Naive thymus-derived CD4-positive, alpha-beta T cell (primary cell): Measurements from ENCODE around the gene GRM4. TPM values are rescaled to one million over a fixed set of nuclear protein-coding genes. Genes with fewer than 3 reads are reported as not detected.

Source experiments
- ATAC-seq: fragments of 150-1000 bp; cut with Tn5 transposase; 2 replicates; pipeline ENCODE4 v1.10.0; 2021; ENCODE audit warnings: mild to moderate bottlenecking, moderate library complexity
- CTCF ChIA-PET: fragments of 350-600 bp; sonication (Branson Sonifier 250); formaldehyde crosslinking; loops from one replicate; lab custom pipeline; 2021; ENCODE audit warnings: antibody characterized with exemption; lab: Charles Lee
- POLR2A ChIA-PET: fragments of 350-600 bp; sonication (Branson Sonifier 250); formaldehyde crosslinking; loops from one replicate; lab custom pipeline; 2021; ENCODE audit warnings: antibody characterized with exemption, inconsistent platforms; lab: Charles Lee
- DNase-seq, 9 donors: peaks; one replicate each; pipeline versions ENCODE4 v3.0.0 to v3.0.0-alpha.2; 2020 to 2022; ENCODE audit warnings: mixed read lengths in 1 of 9
- H3K27ac ChIP-seq: one replicate; pipeline ENCODE4 v1.7.0; 2013; ENCODE audit warnings: mild to moderate bottlenecking, low read depth, low read length, moderate library complexity
- H3K27me3 ChIP-seq, 2 donors: one replicate each; pipeline ENCODE4 v1.7.0; 2013; ENCODE audit warnings: low read length in 2 of 2, mild to moderate bottlenecking in 2 of 2, moderate library complexity in 2 of 2; ENCODE audit not compliant: control insufficient read depth in 2 of 2, insufficient read depth in 2 of 2
- H3K36me3 ChIP-seq, 3 experiments: 1 replicate in 2 of 3; 2 replicates in 1 of 3; pipeline ENCODE4 v1.7.0; 2013; ENCODE audit warnings: low read length in 3 of 3, mild to moderate bottlenecking in 3 of 3, moderate library complexity in 1 of 3; ENCODE audit not compliant: insufficient read depth in 3 of 3, control insufficient read depth in 2 of 3
- H3K4me1 ChIP-seq, 2 donors: one replicate each; pipeline ENCODE4 v1.7.0; 2013; ENCODE audit warnings: low read length in 2 of 2, mild to moderate bottlenecking in 2 of 2, moderate library complexity in 1 of 2; ENCODE audit not compliant: control insufficient read depth in 2 of 2, insufficient read depth in 2 of 2
- H3K4me3 ChIP-seq: 2 replicates; pipeline ENCODE4 v1.7.0; 2013; ENCODE audit warnings: mild to moderate bottlenecking, low read length
- H3K9me3 ChIP-seq, 3 experiments: 1 replicate in 2 of 3; 2 replicates in 1 of 3; pipeline ENCODE4 v1.7.0; 2013; ENCODE audit warnings: low read length in 3 of 3; ENCODE audit not compliant: control insufficient read depth in 2 of 3
- H3K27ac Mint-ChIP-seq, 9 donors: one replicate each; pipeline ENCODE4 v1.8.0; 2020 to 2022; ENCODE audit warnings: mixed read lengths in 9 of 9, mild to moderate bottlenecking in 8 of 9, moderate library complexity in 5 of 9, inconsistent platforms in 2 of 9
- H3K27me3 Mint-ChIP-seq, 5 donors: one replicate each; pipeline ENCODE4 v1.8.0; 2021 to 2022; ENCODE audit warnings: mixed read lengths in 5 of 5, mild to moderate bottlenecking in 1 of 5
- H3K36me3 Mint-ChIP-seq, 5 donors: one replicate each; pipeline ENCODE4 v1.8.0; 2020 to 2022; ENCODE audit warnings: mixed read lengths in 5 of 5, mild to moderate bottlenecking in 3 of 5, inconsistent platforms in 1 of 5
- H3K4me1 Mint-ChIP-seq, 7 donors: one replicate each; pipeline ENCODE4 v1.8.0; 2020 to 2022; ENCODE audit warnings: mixed read lengths in 7 of 7, mild to moderate bottlenecking in 3 of 7, inconsistent platforms in 1 of 7
- H3K4me3 Mint-ChIP-seq, 10 donors: one replicate each; pipeline ENCODE4 v1.8.0; 2020 to 2022; ENCODE audit warnings: mild to moderate bottlenecking in 10 of 10, mixed read lengths in 10 of 10, moderate library complexity in 6 of 10, inconsistent platforms in 2 of 10
- H3K9me3 Mint-ChIP-seq, 11 donors: one replicate each; pipeline ENCODE4 v1.8.0; 2020 to 2022; ENCODE audit warnings: mixed read lengths in 11 of 11, mild to moderate bottlenecking in 4 of 11, inconsistent platforms in 1 of 11, moderate library complexity in 1 of 11
- intact Hi-C, 2 donors: fragments of 100-400 bp; cut with micrococcal nuclease; formaldehyde crosslinking; loops; one replicate each; pipeline ENCODE4 v1.15.1; 2023
- polyA plus RNA-seq, 2 donors: library from polyadenylated mRNA; unstranded; fragments of 300-500 nt; fragmentation: Illumina TruSeq; gene quantifications; one replicate each; pipeline ENCODE4 v1.2.3, GENCODE V29; 2021
- total RNA-seq, 6 experiments: library from RNA in 5 of 6; stranded (reverse) in 5 of 6; gene quantifications; 1 replicate in 5 of 6; 2 replicates in 1 of 6; pipeline ENCODE4 v1.2.3 and lab custom pipeline; 2021 to 2026

GRM4 gene
- total and polyA plus RNA-seq, 7 experiments from 2014 or later = not detected

- DNase-seq (no peak), ATAC-seq (no peak)
- ChIA-PET POLR2A (no interaction called here), CTCF (no interaction called here)
- H3K27me3 Mint-ChIP-seq = peaks cover 0 to 4% (median 0%) of the 10 kb centered on the region in 5 donors
- no peaks in the 10 kb centered on the region for H3K36me3 Mint-ChIP-seq
- H3K9me3 Mint-ChIP-seq = no peaks in the 10 kb centered on the region
- intact Hi-C loops = no loop called here
- no peaks in the 10 kb centered on the region for H3K9me3 ChIP-seq
- no peak overlapping the region for H3K27ac Mint-ChIP-seq
- H3K4me3 Mint-ChIP-seq = no peak overlapping the region
- no peaks in the 10 kb centered on the region for H3K4me1 Mint-ChIP-seq
- H3K27me3 ChIP-seq = no peaks in the 10 kb centered on the region
- no peak overlapping the region for H3K4me3 ChIP-seq
- H3K36me3 ChIP-seq = no peaks in the 10 kb centered on the region
- H3K27ac ChIP-seq = no peak overlapping the region
- no peaks in the 10 kb centered on the region for H3K4me1 ChIP-seq
Measured at GRCh38 chr6:34066772-34067770, 78.8 kb downstream of the GRM4 start.

- H3K9me3 ChIP-seq = no peaks in the 10 kb centered on the region
- H3K4me1 Mint-ChIP-seq = no peaks in the 10 kb centered on the region
- H3K27ac ChIP-seq = no peak overlapping the region
- no peaks in the 10 kb centered on the region for H3K9me3 Mint-ChIP-seq
- H3K36me3 ChIP-seq = no peaks in the 10 kb centered on the region
- no peak overlapping the region for H3K27ac Mint-ChIP-seq
- H3K4me3 Mint-ChIP-seq = no peak overlapping the region
- ATAC-seq (no peak), DNase-seq (no peak)
- intact Hi-C loops = no loop called here
- no peak overlapping the region for H3K4me3 ChIP-seq
- ChIA-PET POLR2A (no interaction called here), CTCF (no interaction called here)
- peaks cover 0 to 4% (median 0%) of the 10 kb centered on the region in 5 donors for H3K27me3 Mint-ChIP-seq
- H3K36me3 Mint-ChIP-seq = no peaks in the 10 kb centered on the region
- no peaks in the 10 kb centered on the region for H3K27me3 ChIP-seq
- H3K4me1 ChIP-seq = no peaks in the 10 kb centered on the region
Measured at GRCh38 chr6:34066218-34066571, 79.7 kb downstream of the GRM4 start.

GRCh38 chr6:34065466-34066217 is 80.2 kb downstream of the GRM4 start:
- no peak for DNase-seq
- CTCF ChIA-PET = no interaction called here
- H3K36me3 Mint-ChIP-seq = no peaks in the 10 kb centered on the region
- ATAC-seq = no peak
- H3K4me1 Mint-ChIP-seq = no peaks in the 10 kb centered on the region
- no peak overlapping the region for H3K27ac Mint-ChIP-seq
- intact Hi-C loops = no loop called here
- POLR2A ChIA-PET = interaction anchor here (0.6 kb wide), 1 partner anchor 61 kb away, joined by 5 read pairs; no protein-coding TSS in a partner anchor
- H3K9me3 Mint-ChIP-seq = no peaks in the 10 kb centered on the region
- no peaks in the 10 kb centered on the region for H3K27me3 ChIP-seq
- no peaks in the 10 kb centered on the region for H3K36me3 ChIP-seq
- H3K4me3 ChIP-seq = no peak overlapping the region
- H3K27me3 Mint-ChIP-seq = peaks cover 0 to 4% (median 0%) of the 10 kb centered on the region in 5 donors
- H3K9me3 ChIP-seq = no peaks in the 10 kb centered on the region
- H3K4me3 Mint-ChIP-seq = no peak overlapping the region
- no peak overlapping the region for H3K27ac ChIP-seq
- H3K4me1 ChIP-seq = no peaks in the 10 kb centered on the region

GRCh38 chr6:34064675-34065074 is 81.2 kb downstream of the GRM4 start:
- ChIA-PET CTCF (no interaction called here), POLR2A (no interaction called here)
- H3K36me3 ChIP-seq = no peaks in the 10 kb centered on the region
- Mint-ChIP-seq H3K4me3 (no peak overlapping the region), H3K36me3 (no peaks in the 10 kb centered on the region), H3K9me3 (no peaks in the 10 kb centered on the region), H3K27me3 (peaks cover 0 to 4% (median 0%) of the 10 kb centered on the region in 5 donors), H3K27ac (no peak overlapping the region), H3K4me1 (no peaks in the 10 kb centered on the region)
- DNase-seq = no peak
- no peak for ATAC-seq
- H3K4me1 ChIP-seq = no peaks in the 10 kb centered on the region
- H3K9me3 ChIP-seq = no peaks in the 10 kb centered on the region
- no peak overlapping the region for H3K27ac ChIP-seq
- no peaks in the 10 kb centered on the region for H3K27me3 ChIP-seq
- H3K4me3 ChIP-seq = no peak overlapping the region
- intact Hi-C loops = no loop called here

DNA sequence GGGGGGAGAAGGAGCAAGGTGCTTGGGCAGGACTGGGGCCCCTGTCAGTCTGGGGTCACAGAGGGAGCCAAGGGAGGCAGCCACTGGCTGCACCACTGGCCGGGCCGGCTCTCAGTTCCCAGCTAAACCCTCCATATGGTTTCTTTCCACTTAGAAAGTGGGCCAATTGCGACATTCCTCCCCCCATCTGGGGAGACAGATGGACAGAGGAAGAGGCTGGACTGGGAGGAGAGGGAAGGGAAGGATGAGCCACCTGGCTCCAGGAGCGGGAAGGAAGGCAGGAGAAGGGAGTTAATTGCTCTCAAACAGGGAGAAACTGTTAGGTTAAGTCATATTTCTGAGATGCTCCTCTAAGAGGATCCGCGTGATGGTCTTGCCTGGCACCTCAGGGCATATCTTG is 82.2 kb downstream of the GRM4 start:
- intact Hi-C loops = no loop called here
- ATAC-seq = no peak
- H3K4me1 Mint-ChIP-seq = no peaks in the 10 kb centered on the region
- no peak overlapping the region for H3K4me3 Mint-ChIP-seq
- CTCF ChIA-PET = no interaction called here
- H3K9me3 Mint-ChIP-seq = no peaks in the 10 kb centered on the region
- Histone ChIP-seq H3K27ac (no peak overlapping the region), H3K4me3 (no peak overlapping the region), H3K36me3 (no peaks in the 10 kb centered on the region), H3K27me3 (no peaks in the 10 kb centered on the region), H3K9me3 (no peaks in the 10 kb centered on the region), H3K4me1 (no peaks in the 10 kb centered on the region)
- H3K27ac Mint-ChIP-seq = no peak overlapping the region
- DNase-seq = no peak
- POLR2A ChIA-PET = no interaction called here
- no peaks in the 10 kb centered on the region for H3K36me3 Mint-ChIP-seq
- H3K27me3 Mint-ChIP-seq = peaks cover 0 to 4% (median 0%) of the 10 kb centered on the region in 5 donors

DNA sequence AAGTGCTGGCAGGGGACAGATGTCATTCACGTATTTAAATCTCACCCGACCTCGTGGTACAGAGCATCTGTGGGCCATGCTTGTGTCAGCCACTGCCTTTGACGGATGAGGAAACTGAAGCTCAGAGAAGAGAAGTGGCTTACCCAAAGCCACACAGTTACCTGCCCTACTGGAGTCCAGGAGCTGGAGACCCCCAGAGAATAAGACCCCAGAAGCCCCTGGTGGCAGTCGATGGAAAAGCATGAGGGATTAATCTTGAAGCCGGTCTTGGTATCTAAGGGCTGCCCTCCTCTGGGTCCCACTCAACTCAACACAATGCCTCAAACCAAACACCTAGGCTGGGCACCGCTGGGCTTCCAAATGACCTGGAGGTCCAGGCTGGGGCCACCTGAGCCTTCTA is 83.1 kb downstream of the GRM4 start:
- Histone ChIP-seq H3K36me3 (no peaks in the 10 kb centered on the region), H3K9me3 (no peaks in the 10 kb centered on the region), H3K4me1 (no peaks in the 10 kb centered on the region), H3K27me3 (no peaks in the 10 kb centered on the region), H3K27ac (no peak overlapping the region), H3K4me3 (no peak overlapping the region)
- Mint-ChIP-seq H3K27ac (no peak overlapping the region), H3K27me3 (peaks cover 0 to 6% (median 0%) of the 10 kb centered on the region in 5 donors), H3K4me1 (no peaks in the 10 kb centered on the region), H3K9me3 (no peaks in the 10 kb centered on the region), H3K4me3 (no peak overlapping the region), H3K36me3 (no peaks in the 10 kb centered on the region)
- ATAC-seq (no peak), DNase-seq (no peak)
- intact Hi-C loops = no loop called here
- ChIA-PET CTCF (no interaction called here), POLR2A (interaction anchor here (0.5 kb wide), 1 partner anchor 1210 kb away, joined by 4 read pairs; no protein-coding TSS in a partner anchor)
